ENCODE data around the gene FREM2.

- TF ChIP-seq CTCF (IDR thresholded peaks at IDR 0.05) (no peak), POLR2A (IDR thresholded peaks at IDR 0.05) (no peak)
Measured at GRCh38 chr13:38697197-38697596, 10.3 kb downstream of the FREM2 start.
